Heart left ventricle (tissue), 16 donors: Measurements from ENCODE around the gene ADAT1. TPM values are rescaled to one million over a fixed set of nuclear protein-coding genes. Genes with fewer than 3 reads are reported as not detected.

Source experiments
- ATAC-seq, 4 donors: fragments of 200-7000 bp; cut with Tn5 transposase; one replicate each; pipeline ENCODE4 v1.9.1; 2020 to 2022; ENCODE audit warnings: moderate library complexity in 4 of 4, mild to moderate bottlenecking in 3 of 4, moderate number of reproducible peaks in 1 of 4
- DNase-seq, 5 donors: peaks; one replicate each; pipeline ENCODE4 v3.0.0-alpha.2; 2020
- H3K27ac ChIP-seq, 12 donors: fragments of 200-600 bp; sonication (generic) in 4 of 12; one replicate each; pipeline versions ENCODE4 v1.5.0 to v1.8.0; 2016 to 2022; ENCODE audit warnings: mild to moderate bottlenecking in 2 of 12
- H3K27me3 ChIP-seq, 9 donors: fragments of 200-600 bp; sonication (generic) in 2 of 9; one replicate each; pipeline versions ENCODE4 v1.5.1 to v1.8.0; 2016 to 2022; ENCODE audit warnings: mild to moderate bottlenecking in 3 of 9
- H3K36me3 ChIP-seq, 9 donors: fragments of 200-600 bp; sonication (generic) in 2 of 9; one replicate each; pipeline versions ENCODE4 v1.5.0 to v1.8.0; 2018 to 2022; ENCODE audit warnings: mild to moderate bottlenecking in 2 of 9
- H3K4me1 ChIP-seq, 12 donors: fragments of 200-600 bp; sonication (generic) in 4 of 12; one replicate each; pipeline versions ENCODE4 v1.5.0 to v1.8.0; 2016 to 2022; ENCODE audit warnings: mild to moderate bottlenecking in 3 of 12
- H3K4me3 ChIP-seq, 12 donors: fragments of 200-600 bp; sonication (generic) in 4 of 12; one replicate each; pipeline versions ENCODE4 v1.5.0 to v1.8.0; 2017 to 2022; ENCODE audit warnings: mild to moderate bottlenecking in 9 of 12, moderate library complexity in 4 of 12
- H3K9me3 ChIP-seq, 12 donors: fragments of 200-600 bp; sonication (generic) in 4 of 12; one replicate each; pipeline versions ENCODE4 v1.5.0 to v1.8.0; 2016 to 2022; ENCODE audit warnings: mild to moderate bottlenecking in 1 of 12
- CTCF ChIP-seq, 12 donors: fragments of 200-600 bp; sonication (generic) in 4 of 12; IDR thresholded peaks; one replicate each; pipeline versions ENCODE4 v1.5.0 to v1.8.0; 2018 to 2022; ENCODE audit warnings: antibody characterized with exemption in 12 of 12, mild to moderate bottlenecking in 5 of 12
- POLR2A ChIP-seq, 2 donors: fragments of 450-650 bp; IDR thresholded peaks; one replicate each; pipeline ENCODE4 v1.6.1; 2017; ENCODE audit warnings: antibody characterized with exemption in 2 of 2, mild to moderate bottlenecking in 2 of 2, moderate library complexity in 2 of 2
- WGBS, 4 donors: extraction: QIAGEN DNeasy Blood & Tissue Kit in 2 of 4; methylation state at CpG; one replicate each; pipeline versions ENCODE4 v1.1.5 to v1.1.7; 2013 to 2018; 5-methylcytosine and 5-hydroxymethylcytosine counted together
- intact Hi-C, 10 donors: fragments of 100-400 bp; cut with DNase I; formaldehyde crosslinking; loops; one replicate each; pipeline versions ENCODE4 v1.11.1 to v1.14.2; 2022
- polyA plus RNA-seq, 2 donors: library from polyadenylated mRNA; stranded (reverse); fragments of 200-250 nt; gene quantifications; one replicate each; pipeline ENCODE4 v1.2.3, GENCODE V29; 2013
- total RNA-seq, 9 donors: library from RNA; depleted of rRNA in 2 of 9; stranded (reverse); fragments of >200 nt in 2 of 9; fragmentation: NEBNext Ultra II Directional in 3 of 9; extraction: Animal tissue kit (Norgen Biotek cat#: 25700) in 3 of 9; gene quantifications; one replicate each; pipeline versions ENCODE4 v1.1.0 to v1.2.4, GENCODE V29; 2016 to 2023
- donor health status: ischemic (EF 13 %, LVEDD 7.1; RV severe dilation, severe dysfunction).
- donor health status: healthy with polysubstance abuse.
- donor health status: DM: no; HTN: yes; CAD: no.
- donor health status: DM: no; HTN: no; CAD: no.
- donor health status: ischemic (EF 25% LVEDD 6.9; RV normal size, moderate dysfunction).
- donor health status: ischemic (EF 25% LVEDD 5.7; RV mildly dilated, moderate dysfunction).
- donor health status: healthy.
- donor health status: DM: yes; HTN: yes; CAD: no.
- donor health status: ischemic (EF 35%, LVEDD 5.7; RV mildly dilated, moderate dysfunction).
- donor health status: nonischemic (EF 11% LVEDD 7.7; RV severe dilation, severe dysfunction).
- donor health status: DM: yes; HTN: yes; CAD: no.
- donor health status: PGD.
- donor health status: ischemic (EF 29% LVEDD 5.4; RV normal size, mild dysfunction).
- donor health status: nonischemic (EF 23%, LVEDD 6.1; RV moderate dilation, normal function).

ADAT1 gene
- total and polyA plus RNA-seq, 11 donors = 8.0 to 37.5 (median 21.0) TPM

GRCh38 chr16:75629132-75629531 lies 6.1 kb upstream of the ADAT1 start:
- no peak for ATAC-seq
- H3K9me3 ChIP-seq = no peaks in the 10 kb centered on the region
- no peak for TF ChIP-seq POLR2A (IDR thresholded peaks at IDR 0.05)
- TF ChIP-seq CTCF (IDR thresholded peaks at IDR 0.05) = no peak
- H3K27ac ChIP-seq = no peak overlapping the region
- 90 to 93% (median 92%) methylated on average over 10 of the region's 10 CpGs for WGBS, 4 donors
- intact Hi-C loops = loop anchor here in 5 of 10 donors (10.0 kb wide), 5 partner anchors 64 to 164 kb away; partner anchors contain the start of genes TMEM170A (in 2 of the 5), GABARAPL2 (in 1 of the 5) and TMEM231 (in 1 of the 5)
- H3K27me3 ChIP-seq = no peaks in the 10 kb centered on the region
- H3K36me3 ChIP-seq = peaks cover 2 to 95% (median 87%) of the 10 kb centered on the region in 9 donors
- H3K4me1 ChIP-seq = peaks cover 0 to 20% (median 0%) of the 10 kb centered on the region in 12 donors
- no peak for DNase-seq
- H3K4me3 ChIP-seq = no peak overlapping the region

- H3K9me3 ChIP-seq = no peaks in the 10 kb centered on the region
- DNase-seq (no peak), ATAC-seq (no peak)
- WGBS, 4 donors = 54 to 80% (median 65%) methylated on average over 4 of the region's 4 CpGs
- TF ChIP-seq POLR2A (IDR thresholded peaks at IDR 0.05) = no peak
- no peak for TF ChIP-seq CTCF (IDR thresholded peaks at IDR 0.05)
- peaks cover 0 to 24% (median 0%) of the 10 kb centered on the region in 12 donors for H3K4me1 ChIP-seq
- no peak overlapping the region for H3K4me3 ChIP-seq
- no peaks in the 10 kb centered on the region for H3K27me3 ChIP-seq
- peaks cover 0 to 88% (median 80%) of the 10 kb centered on the region in 9 donors for H3K36me3 ChIP-seq
- H3K27ac ChIP-seq = peak overlapping the region in 2 of 12 donors; percentile 12 to 25
- intact Hi-C loops = loop anchor here in 5 of 10 donors (10.0 kb wide), 5 partner anchors 64 to 164 kb away; partner anchors contain the start of genes TMEM170A (in 2 of the 5), GABARAPL2 (in 1 of the 5) and TMEM231 (in 1 of the 5)
Observed at GRCh38 chr16:75628351-75628750, 5.3 kb upstream of the ADAT1 start.

- TF ChIP-seq CTCF (IDR thresholded peaks at IDR 0.05) (no peak), POLR2A (IDR thresholded peaks at IDR 0.05) (no peak)
- WGBS, 4 donors = 41 to 57% (median 45%) methylated on average over 3 of the region's 3 CpGs
- DNase-seq (no peak), ATAC-seq (no peak)
- Histone ChIP-seq H3K4me3 (no peak overlapping the region), H3K4me1 (peaks cover 0 to 24% (median 0%) of the 10 kb centered on the region in 12 donors), H3K36me3 (peaks cover 0 to 83% (median 75%) of the 10 kb centered on the region in 9 donors), H3K27ac (peak overlapping the region in 1 of 12 donors; percentile 25), H3K9me3 (no peaks in the 10 kb centered on the region), H3K27me3 (no peaks in the 10 kb centered on the region)
- intact Hi-C loops = loop anchor here in 5 of 10 donors (10.0 kb wide), 5 partner anchors 63 to 163 kb away; partner anchors contain the start of genes TMEM170A (in 2 of the 5), GABARAPL2 (in 1 of the 5) and TMEM231 (in 1 of the 5)
Observed at GRCh38 chr16:75627851-75628250, 4.8 kb upstream of the ADAT1 start.

DNA sequence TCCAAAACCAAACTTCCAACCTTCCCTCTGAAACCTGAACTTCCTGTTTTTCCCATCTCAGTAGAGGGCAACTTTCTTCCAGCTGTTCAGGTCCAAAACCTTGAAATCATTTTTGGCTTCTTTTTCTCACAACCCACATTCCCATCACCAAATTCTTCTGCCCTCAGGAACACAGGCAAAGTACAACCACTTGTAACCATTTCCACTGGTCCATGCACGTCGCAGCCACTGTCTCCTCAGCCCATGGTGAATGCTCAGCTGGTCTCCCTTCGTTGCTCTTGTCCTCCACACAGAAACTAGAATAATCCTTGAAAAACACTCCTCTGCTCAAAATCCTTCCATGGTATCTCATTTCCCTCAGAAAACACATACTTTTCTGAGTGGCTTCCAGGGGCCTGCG lies 3.7 kb upstream of the ADAT1 start:
- H3K27ac ChIP-seq = no peak overlapping the region
- ATAC-seq (no peak), DNase-seq (no peak)
- WGBS, 4 donors = 90 to 94% (median 92%) methylated on average over 4 of the region's 4 CpGs
- H3K36me3 ChIP-seq = peaks cover 0 to 72% (median 64%) of the 10 kb centered on the region in 9 donors
- intact Hi-C loops = loop anchor here in 5 of 10 donors (10.0 kb wide), 5 partner anchors 62 to 162 kb away; partner anchors contain the start of genes TMEM170A (in 2 of the 5), GABARAPL2 (in 1 of the 5) and TMEM231 (in 1 of the 5)
- H3K4me3 ChIP-seq = no peak overlapping the region
- no peaks in the 10 kb centered on the region for H3K9me3 ChIP-seq
- TF ChIP-seq POLR2A (IDR thresholded peaks at IDR 0.05) (no peak), CTCF (IDR thresholded peaks at IDR 0.05) (no peak)
- no peaks in the 10 kb centered on the region for H3K27me3 ChIP-seq
- peaks cover 0 to 32% (median 7%) of the 10 kb centered on the region in 12 donors for H3K4me1 ChIP-seq
